ENCODE data around the gene RCN2. TPM values are rescaled to one million over a fixed set of nuclear protein-coding genes. Genes with fewer than 3 reads are reported as not detected.

The RCN2 gene
- total RNA-seq, 1 experiment from 2014 or later, result 130 TPM

DNA sequence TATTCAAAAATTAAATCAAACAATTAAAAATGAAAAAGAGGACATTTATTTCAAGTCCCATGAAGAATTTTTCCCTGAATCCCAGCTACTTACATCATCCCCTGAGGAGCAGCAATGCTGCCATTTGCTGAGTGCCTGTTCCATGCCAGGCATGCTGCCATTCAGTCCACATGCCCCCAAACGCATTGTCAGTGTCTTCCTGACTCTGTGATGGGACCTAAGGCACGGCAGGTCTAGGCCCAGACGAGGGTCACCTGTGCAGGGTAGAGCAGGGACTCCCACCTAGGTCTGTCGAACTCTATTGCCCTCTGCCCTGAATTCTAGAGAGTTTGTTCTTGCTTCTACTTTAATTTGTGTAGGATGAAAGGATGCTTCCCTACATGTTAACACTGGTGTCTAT is 70.4 kb downstream of the RCN2 start:
- no peak for DNase-seq
- H3K4me3 ChIP-seq (ENCODE audit: insufficient read depth, low read depth, low read length), result no peak overlapping the region
- no peaks in the 10 kb centered on the region for H3K36me3 ChIP-seq (replicated peaks; ENCODE audit: control insufficient read depth, insufficient read depth, low read length)

DNA sequence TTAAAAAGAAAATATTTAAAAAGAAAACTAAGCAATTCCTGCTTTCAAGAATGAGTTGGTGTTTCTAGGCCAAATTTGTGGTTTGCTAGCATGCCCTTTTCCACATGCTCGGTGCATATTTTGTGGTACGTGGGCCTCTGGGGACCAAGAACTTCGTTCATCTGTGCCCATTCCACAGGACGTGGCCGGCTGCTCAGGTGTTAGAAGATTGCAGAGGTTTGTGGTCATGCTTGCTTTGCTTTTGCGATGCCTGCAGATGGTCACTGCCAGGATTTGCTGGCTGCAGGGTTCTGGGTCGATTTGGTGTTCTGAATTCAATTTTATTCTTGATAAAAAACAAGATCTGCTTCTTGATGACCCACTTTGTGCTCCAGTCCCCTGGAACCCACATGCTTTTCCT is 70.9 kb downstream of the RCN2 start:
- Histone ChIP-seq H3K4me3 (ENCODE audit: insufficient read depth, low read depth, low read length) (no peak overlapping the region), H3K27me3 (ENCODE audit: control insufficient read depth, insufficient read depth, low read length) (no peaks in the 10 kb centered on the region), H3K36me3 (replicated peaks; ENCODE audit: control insufficient read depth, insufficient read depth, low read length) (no peaks in the 10 kb centered on the region)
- DNase-seq, result no peak

More for the DNA sequence above, 70.4 kb downstream of the RCN2 start:
- H3K27me3 ChIP-seq (ENCODE audit: control insufficient read depth, insufficient read depth, low read length), result no peaks in the 10 kb centered on the region

DNA sequence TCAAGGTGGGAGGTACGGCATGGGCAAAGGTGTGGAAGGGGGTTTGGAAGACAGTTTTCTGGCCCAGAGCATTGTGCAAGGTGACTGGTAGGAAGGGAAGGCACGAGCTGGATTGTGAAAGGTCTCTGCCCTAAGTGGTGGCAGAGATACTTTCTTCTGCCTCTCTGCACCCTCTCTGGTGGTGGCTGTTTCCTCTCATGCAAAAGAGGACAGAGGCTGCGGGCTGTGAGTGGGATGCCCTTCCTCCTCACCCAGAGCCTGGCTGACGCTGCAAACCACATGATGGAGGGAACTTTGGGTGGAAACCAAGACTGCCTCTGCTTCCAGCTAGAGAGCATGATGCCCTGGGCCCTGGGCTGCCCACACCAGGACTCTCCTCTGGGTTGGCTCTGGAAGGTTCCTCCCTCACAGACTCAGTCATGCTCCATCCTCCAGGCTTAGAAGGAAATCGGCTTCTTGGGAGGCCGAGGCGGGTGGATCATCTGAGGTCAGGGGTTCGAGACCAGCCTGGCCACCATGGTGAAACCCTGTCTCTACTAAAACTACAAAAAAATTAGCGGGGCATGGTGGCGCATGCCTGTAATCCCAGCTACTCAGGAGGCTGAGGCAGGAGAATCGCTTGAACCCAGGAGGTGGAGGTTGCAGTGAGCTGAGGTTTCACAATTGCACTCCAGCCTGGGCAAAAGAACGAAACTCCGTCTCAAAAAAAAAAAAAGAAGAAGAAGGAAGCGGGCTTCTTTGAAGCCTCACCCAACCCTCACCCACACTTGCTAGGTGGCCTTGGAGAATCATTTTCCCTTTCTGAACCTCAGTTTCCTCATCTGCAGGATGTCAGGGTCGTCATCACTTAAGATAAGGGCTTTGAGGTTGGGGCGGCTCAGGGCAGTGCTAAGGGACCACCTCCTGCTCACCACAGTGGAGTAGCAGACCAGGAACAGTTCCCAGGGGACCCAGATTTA is 71.7 kb downstream of the RCN2 start:
- no peak for DNase-seq
- H3K36me3 ChIP-seq (replicated peaks; ENCODE audit: control insufficient read depth, insufficient read depth, low read length), result no peaks in the 10 kb centered on the region
- no peaks in the 10 kb centered on the region for H3K27me3 ChIP-seq (ENCODE audit: control insufficient read depth, insufficient read depth, low read length)
- H3K4me3 ChIP-seq (ENCODE audit: insufficient read depth, low read depth, low read length), result no peak overlapping the region

Other genes starting within 250 kb of the RCN2 start
- 8.0 and 8.3 TPM in 2 replicates for gene SCAPER, start 26.4 kb upstream of the RCN2 start, total RNA-seq (2014; rRNA removed; shearing (Covaris generic))
- 0.21 and 1.3 TPM in 2 replicates for gene PSTPIP1, start 63.4 kb downstream of the RCN2 start, total RNA-seq (2014; rRNA removed; shearing (Covaris generic))
- 153 and 157 TPM in 2 replicates for gene TSPAN3, start 139.4 kb downstream of the RCN2 start, total RNA-seq (2014; rRNA removed; shearing (Covaris generic))